Activated B cell treated with CpG ODN at 0.5 μM for 24 hours (primary cell): Measurements from ENCODE around the gene CFAP161. TPM values are rescaled to one million over a fixed set of nuclear protein-coding genes. Genes with fewer than 3 reads are reported as not detected.

Experiments used
- ATAC-seq: fragments of 200-7000 bp; cut with Tn5 transposase; one replicate; pipeline ENCODE4 v1.10.0; 2021; ENCODE audit warnings: low read depth, mild to moderate bottlenecking, moderate library complexity
- CTCF ChIA-PET: fragments of 350-600 bp; sonication (Branson Sonifier 250); formaldehyde crosslinking; loops from one replicate; lab custom pipeline; 2021; ENCODE audit warnings: antibody characterized with exemption; lab: Charles Lee
- POLR2A ChIA-PET: fragments of 350-600 bp; sonication (Branson Sonifier 250); formaldehyde crosslinking; loops from one replicate; lab custom pipeline; 2021; ENCODE audit warnings: antibody characterized with exemption; lab: Charles Lee
- DNase-seq: peaks from one replicate; pipeline ENCODE4 v3.0.0; 2022
- H3K27ac Mint-ChIP-seq: one replicate; pipeline ENCODE4 v1.8.0; 2020; ENCODE audit warnings: mixed read lengths
- H3K27me3 Mint-ChIP-seq: one replicate; pipeline ENCODE4 v1.8.0; 2021; ENCODE audit warnings: mixed read lengths
- H3K36me3 Mint-ChIP-seq: one replicate; pipeline ENCODE4 v1.8.0; 2021; ENCODE audit warnings: low read depth, mixed read lengths
- H3K4me1 Mint-ChIP-seq: one replicate; pipeline ENCODE4 v1.8.0; 2021; ENCODE audit warnings: mixed read lengths
- H3K4me3 Mint-ChIP-seq: one replicate; pipeline ENCODE4 v1.8.0; 2020; ENCODE audit warnings: mild to moderate bottlenecking, mixed read lengths
- H3K9me3 Mint-ChIP-seq: one replicate; pipeline ENCODE4 v1.8.0; 2020; ENCODE audit warnings: mixed read lengths
- CTCF ChIP-seq: fragments of 200-600 bp; IDR thresholded peaks from one replicate; pipeline ENCODE4 v1.8.0; 2022; ENCODE audit warnings: antibody characterized with exemption, mild to moderate bottlenecking
- intact Hi-C: fragments of 100-400 bp; cut with micrococcal nuclease; formaldehyde crosslinking; loops from one replicate; pipeline ENCODE4 v1.15.1; 2024
- total RNA-seq: library from RNA; stranded (reverse); gene quantifications from 2 replicates; pipeline ENCODE4 v1.2.3, GENCODE V29; 2022

CFAP161 gene
- total RNA-seq, 1 donor from 2014 or later, result 0.18 TPM

GRCh38 chr15:81185631-81186295 lies 51.7 kb downstream of the CFAP161 start:
- CTCF ChIA-PET, result no interaction called here
- no peak overlapping the region for H3K4me3 Mint-ChIP-seq

GRCh38 chr15:81188354-81188753 lies 54.3 kb downstream of the CFAP161 start:
- TF ChIP-seq CTCF, result no peak
- POLR2A ChIA-PET, result interaction anchor here (0.7 kb wide), 1 partner anchor 55 kb away, joined by 5 read pairs; no protein-coding TSS in a partner anchor
- Mint-ChIP-seq H3K4me3 (no peak overlapping the region), H3K9me3 (no peaks in the 10 kb centered on the region), H3K36me3 (no peaks in the 10 kb centered on the region), H3K27me3 (peaks cover 7% of the 10 kb centered on the region), H3K4me1 (no peaks in the 10 kb centered on the region), H3K27ac (no peak overlapping the region)
- intact Hi-C loops, result no loop called here
- CTCF ChIA-PET, result no interaction called here
- DNase-seq (no peak), ATAC-seq (no peak)

More at GRCh38 chr15:81185631-81186295, 51.7 kb downstream of the CFAP161 start:
- intact Hi-C loops, result no loop called here
- ATAC-seq (no peak), DNase-seq (no peak)
- H3K4me1 Mint-ChIP-seq, result no peaks in the 10 kb centered on the region
- H3K36me3 Mint-ChIP-seq, result no peaks in the 10 kb centered on the region
- no peak for TF ChIP-seq CTCF
- no peak overlapping the region for H3K27ac Mint-ChIP-seq
- H3K9me3 Mint-ChIP-seq, result no peaks in the 10 kb centered on the region
- POLR2A ChIA-PET, result no interaction called here
- peaks cover 15% of the 10 kb centered on the region for H3K27me3 Mint-ChIP-seq

- Mint-ChIP-seq H3K4me1 (no peaks in the 10 kb centered on the region), H3K27ac (no peak overlapping the region), H3K27me3 (no peaks in the 10 kb centered on the region), H3K36me3 (no peaks in the 10 kb centered on the region), H3K9me3 (no peaks in the 10 kb centered on the region), H3K4me3 (no peak overlapping the region)
- DNase-seq (no peak), ATAC-seq (no peak)
- intact Hi-C loops, result no loop called here
- ChIA-PET POLR2A (no interaction called here), CTCF (no interaction called here)
- TF ChIP-seq CTCF, result no peak
Observed at GRCh38 chr15:81189583-81190283, 55.7 kb downstream of the CFAP161 start.

- intact Hi-C loops, result no loop called here
- DNase-seq, result no peak
- ChIA-PET POLR2A (no interaction called here), CTCF (no interaction called here)
- Mint-ChIP-seq H3K9me3 (no peaks in the 10 kb centered on the region), H3K27me3 (no peaks in the 10 kb centered on the region), H3K4me1 (no peaks in the 10 kb centered on the region), H3K36me3 (no peaks in the 10 kb centered on the region), H3K27ac (no peak overlapping the region), H3K4me3 (no peak overlapping the region)
- ATAC-seq, result no peak
- TF ChIP-seq CTCF, result no peak
Observed at GRCh38 chr15:81190922-81191507, 56.9 kb downstream of the CFAP161 start.

- Mint-ChIP-seq H3K4me3 (no peak overlapping the region), H3K4me1 (no peaks in the 10 kb centered on the region), H3K27me3 (no peaks in the 10 kb centered on the region), H3K27ac (no peak overlapping the region), H3K36me3 (no peaks in the 10 kb centered on the region), H3K9me3 (no peaks in the 10 kb centered on the region)
- ATAC-seq (no peak), DNase-seq (no peak)
- intact Hi-C loops, result no loop called here
- TF ChIP-seq CTCF, result no peak
- POLR2A ChIA-PET, result no interaction called here
- CTCF ChIA-PET, result no interaction called here
Observed at GRCh38 chr15:81191701-81192100, 57.6 kb downstream of the CFAP161 start.
